ENCODE measurements around the gene ANKZF1.

- TF ChIP-seq, protein P1, sequence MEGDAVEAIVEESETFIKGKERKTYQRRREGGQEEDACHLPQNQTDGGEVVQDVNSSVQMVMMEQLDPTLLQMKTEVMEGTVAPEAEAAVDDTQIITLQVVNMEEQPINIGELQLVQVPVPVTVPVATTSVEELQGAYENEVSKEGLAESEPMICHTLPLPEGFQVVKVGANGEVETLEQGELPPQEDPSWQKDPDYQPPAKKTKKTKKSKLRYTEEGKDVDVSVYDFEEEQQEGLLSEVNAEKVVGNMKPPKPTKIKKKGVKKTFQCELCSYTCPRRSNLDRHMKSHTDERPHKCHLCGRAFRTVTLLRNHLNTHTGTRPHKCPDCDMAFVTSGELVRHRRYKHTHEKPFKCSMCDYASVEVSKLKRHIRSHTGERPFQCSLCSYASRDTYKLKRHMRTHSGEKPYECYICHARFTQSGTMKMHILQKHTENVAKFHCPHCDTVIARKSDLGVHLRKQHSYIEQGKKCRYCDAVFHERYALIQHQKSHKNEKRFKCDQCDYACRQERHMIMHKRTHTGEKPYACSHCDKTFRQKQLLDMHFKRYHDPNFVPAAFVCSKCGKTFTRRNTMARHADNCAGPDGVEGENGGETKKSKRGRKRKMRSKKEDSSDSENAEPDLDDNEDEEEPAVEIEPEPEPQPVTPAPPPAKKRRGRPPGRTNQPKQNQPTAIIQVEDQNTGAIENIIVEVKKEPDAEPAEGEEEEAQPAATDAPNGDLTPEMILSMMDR (IDR thresholded peaks at IDR 0.05) = no peak
- TF ChIP-seq POLR2A (IDR thresholded peaks at IDR 0.05) = no peak
Measured at GRCh38 chr2:219219784-219220532, 9.6 kb upstream of the ANKZF1 start.
